ENCODE measurements around the gene MLLT1. TPM values are rescaled to one million over a fixed set of nuclear protein-coding genes. Genes with fewer than 3 reads are reported as not detected.

The MLLT1 gene
- total RNA-seq, 1 experiment from 2014 or later, result 19.6 TPM

DNA sequence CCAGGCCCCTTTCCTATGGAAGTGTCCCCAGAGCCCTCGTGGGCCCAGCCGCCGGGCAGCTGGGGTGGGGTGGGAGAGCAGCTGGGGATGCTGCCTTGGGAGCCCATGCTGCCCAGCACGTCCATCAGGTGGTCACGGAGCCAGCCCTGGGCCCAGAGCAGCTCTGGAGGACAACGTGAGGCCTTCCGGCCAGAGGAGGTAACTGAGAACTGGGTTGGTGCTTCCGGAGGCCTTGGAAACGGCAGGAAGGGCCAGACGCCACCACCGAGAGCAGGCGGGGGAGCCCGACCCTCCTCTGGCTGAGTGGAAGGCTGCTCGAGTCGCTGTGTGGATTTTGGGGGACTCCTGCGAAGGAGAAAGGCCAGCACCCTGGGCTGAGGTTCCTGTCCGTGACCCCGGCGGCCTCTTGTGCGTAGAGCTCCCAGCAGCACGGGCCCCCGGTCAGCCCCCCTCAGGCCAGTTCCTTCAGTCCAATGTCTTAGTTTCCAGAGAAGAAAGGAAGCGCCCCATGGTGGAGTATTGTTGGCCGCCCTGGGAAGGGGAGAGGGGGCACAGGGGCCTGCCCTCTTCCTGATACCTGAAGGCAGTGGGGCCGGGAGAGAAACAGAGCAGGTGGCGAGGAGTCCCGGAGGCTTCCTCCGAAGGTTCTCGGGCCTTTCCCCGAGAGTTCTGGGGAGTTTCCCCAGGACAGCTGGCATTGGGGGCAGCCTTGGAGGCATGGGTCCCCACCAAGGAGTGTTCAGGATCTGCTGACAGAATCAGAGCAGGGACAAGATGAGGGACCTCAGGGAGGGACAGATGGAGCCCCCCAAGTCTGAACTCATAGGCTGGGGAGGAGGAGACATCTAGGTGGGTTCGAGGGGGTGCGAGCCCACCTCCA is 68.8 kb downstream of the MLLT1 start:
- DNase-seq (ENCODE audit: low read depth), result no peak

DNA sequence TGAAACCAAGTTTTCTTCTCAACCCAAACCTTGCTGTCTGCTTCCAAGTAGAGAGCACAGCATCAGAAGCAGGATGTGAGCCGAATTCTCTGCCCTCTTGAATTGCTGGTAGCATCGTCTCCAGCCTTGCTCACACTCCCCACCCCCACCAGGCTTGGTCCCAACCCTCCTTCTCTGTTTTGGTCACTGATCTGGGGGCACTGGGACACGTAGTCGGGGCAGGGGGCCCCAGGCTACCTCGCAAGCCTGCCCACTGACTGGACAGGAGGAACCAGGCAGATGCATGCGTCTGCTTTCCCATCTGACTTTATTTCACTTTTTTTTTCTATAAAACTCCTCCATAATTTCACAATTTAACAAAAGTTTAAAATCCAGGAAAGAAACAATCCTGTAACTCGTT is 69.7 kb downstream of the MLLT1 start:
- no peak for DNase-seq (ENCODE audit: low read depth)

DNA sequence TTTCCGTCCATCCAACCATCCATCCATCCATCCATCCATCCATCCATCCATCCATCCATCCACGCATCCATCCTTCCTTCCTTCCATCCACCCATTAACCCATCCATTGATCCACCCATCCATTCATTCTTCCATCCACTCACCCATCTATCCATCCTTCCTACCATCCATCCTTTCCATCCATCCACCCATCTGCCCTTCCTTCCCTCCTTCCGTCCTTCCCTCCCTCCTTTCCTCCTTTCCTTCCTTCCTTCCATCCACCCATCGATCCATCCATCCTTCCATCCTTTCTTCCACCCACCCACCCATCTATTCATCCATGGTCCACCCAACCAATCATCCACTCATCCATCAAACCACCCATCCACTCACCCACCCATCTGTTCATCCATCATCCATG is 70.1 kb downstream of the MLLT1 start:
- DNase-seq (ENCODE audit: low read depth), result no peak

DNA sequence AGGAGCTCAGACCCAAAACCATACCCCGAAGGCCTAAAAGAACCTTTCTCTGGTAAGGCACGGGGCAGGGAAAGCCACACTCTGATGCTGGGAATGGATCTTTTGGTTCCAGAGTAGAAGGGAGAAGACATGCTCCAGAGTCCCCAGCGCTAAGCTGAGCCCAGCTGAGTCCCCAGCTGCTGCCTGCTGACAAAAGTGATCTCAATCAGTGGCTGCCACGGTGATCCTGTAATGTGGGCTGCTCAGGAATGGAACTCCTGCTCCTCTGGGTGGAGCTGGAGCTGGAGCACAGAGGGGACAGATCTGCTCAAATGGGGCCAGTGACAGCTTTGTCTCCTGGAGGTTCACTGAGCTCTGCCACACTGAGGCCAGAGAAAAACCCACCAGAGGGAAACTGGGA is 70.5 kb downstream of the MLLT1 start:
- no peak for DNase-seq (ENCODE audit: low read depth)

DNA sequence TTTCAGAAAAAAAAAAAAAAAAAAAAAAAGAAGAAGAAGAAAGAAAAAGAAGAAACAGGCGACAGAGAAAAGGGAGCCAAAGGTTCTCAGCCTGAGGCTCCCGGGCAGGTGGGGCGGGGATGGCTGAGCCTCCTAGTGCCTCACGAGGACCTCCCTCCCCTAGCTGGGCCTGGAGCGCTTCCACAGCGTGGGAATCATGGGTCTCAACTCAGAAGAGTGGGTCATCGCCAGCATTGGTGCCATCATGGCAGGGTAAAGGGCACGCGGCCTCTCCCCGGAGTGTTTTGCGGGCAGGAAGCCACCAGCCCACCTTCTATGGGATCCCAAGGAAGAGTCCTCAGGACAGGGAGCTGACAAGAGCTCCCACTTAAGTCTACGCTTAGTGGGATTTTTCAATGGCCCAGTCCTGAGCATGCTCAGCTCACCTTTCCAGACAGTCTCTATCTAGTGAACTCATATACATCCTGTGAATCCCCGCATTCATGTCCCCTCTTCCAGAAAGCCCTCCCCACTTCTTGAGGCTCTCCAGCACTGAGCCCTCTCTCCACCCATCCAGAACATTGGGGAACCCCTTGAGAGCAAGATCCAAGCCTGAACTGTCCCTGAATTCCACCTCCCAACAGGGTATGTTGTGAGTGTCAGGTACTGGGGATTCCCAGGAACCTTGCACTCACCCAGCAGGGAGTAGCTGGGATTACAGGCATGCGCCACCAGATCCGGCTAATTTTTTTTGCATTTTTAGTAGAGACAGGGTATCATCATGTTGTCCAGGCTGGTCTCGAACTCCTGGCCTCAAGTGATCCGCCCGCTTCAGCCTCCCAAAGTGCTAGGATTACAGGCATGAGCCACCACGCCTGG is 74.7 kb downstream of the MLLT1 start:
- no peak for DNase-seq (ENCODE audit: low read depth)

DNA sequence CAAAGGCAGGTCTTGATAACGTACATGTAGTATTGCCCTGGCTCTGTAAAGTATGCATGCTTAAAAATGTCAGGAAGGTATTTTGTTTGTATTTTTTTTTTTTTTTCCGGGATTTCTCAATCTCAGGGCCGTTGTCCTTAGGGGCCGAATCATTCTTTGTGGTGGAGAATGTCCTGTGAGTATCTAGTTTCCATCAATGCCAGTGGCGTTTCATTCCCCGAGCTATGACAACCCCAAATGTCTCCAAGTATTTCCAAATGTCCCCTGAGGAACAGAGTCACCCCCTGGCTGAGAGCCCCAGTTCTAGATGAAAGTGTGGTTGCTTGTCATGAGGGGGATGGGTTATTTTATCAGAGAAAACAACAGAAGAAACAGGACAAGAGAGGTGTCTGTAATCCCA is 75.6 kb downstream of the MLLT1 start:
- DNase-seq (ENCODE audit: low read depth), result peak; percentile 51

DNA sequence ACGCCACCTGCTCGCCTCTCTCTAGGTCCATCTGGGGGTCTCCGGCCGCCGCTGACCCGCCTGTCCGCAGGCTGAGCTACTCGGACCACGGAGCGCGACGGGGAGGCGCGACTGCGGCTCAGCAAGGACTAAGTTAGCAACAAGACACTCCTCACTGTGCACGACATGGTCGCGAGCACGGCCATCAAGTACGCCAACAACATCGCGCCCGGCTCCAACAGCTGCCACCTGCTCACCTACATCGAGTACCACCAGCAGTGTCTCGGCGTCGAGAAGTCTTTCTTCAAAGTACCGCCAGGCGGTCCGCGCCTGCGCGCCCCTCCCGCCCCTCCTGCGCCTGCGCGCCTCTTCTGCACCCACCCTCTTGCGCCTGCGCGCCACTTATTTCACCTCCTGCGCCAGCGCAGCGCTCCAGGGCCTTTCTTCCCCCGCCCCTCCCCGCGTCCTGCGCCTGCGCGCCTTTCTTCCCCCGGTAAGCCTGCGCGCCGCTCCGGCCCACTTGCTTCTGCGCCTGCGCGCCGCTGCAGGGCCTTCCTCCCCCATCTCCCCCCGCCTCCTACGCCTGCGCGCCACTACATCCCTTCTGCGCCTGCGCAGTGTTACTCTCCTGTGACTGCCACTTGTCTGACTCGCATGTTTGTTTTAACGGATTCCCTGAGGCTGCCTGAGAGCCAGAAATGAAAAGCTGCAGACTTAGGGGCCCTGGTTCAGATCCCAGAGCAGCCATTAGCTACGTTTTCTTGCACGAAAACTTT is 80.4 kb downstream of the MLLT1 start:
- DNase-seq (ENCODE audit: low read depth), result peak; percentile 98

DNA sequence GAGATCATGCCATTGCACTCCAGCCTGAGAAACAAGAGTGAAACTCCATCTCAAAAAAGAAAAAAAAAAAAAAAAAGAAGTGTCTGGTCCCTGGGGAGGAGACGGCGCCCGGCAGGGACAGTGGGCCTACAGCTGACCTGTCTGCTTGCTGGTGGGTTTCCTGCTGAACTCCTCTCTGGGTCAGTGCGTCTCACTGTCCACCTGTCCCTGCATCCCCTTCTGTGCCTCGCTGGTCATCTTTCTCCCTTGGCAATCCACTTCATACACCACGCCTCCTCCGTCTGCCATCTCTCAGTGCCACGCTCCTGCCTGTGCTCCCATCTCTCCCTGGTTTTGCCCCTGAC is 80.9 kb downstream of the MLLT1 start:
- no peak for DNase-seq (ENCODE audit: low read depth)

DNA sequence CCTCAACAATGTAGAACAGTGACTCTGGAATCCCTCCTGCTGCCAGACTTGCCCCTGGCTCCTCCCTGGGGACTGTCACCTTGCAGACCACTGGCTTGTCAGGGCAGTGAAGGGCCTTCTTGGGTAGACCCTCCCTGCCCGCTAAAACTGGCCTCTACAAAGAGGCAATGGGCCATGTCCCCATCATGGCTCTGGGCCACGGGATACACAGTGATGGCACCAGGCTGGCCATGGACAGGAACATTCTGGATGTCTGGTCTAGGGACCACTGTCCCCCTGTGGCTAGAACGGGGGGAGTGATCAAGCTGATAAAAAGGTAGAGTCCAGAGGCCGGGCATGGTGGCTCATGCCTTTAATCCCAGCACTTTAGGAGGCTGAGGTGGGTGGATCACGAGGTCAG is 83.4 kb downstream of the MLLT1 start:
- DNase-seq (ENCODE audit: low read depth), result no peak

DNA sequence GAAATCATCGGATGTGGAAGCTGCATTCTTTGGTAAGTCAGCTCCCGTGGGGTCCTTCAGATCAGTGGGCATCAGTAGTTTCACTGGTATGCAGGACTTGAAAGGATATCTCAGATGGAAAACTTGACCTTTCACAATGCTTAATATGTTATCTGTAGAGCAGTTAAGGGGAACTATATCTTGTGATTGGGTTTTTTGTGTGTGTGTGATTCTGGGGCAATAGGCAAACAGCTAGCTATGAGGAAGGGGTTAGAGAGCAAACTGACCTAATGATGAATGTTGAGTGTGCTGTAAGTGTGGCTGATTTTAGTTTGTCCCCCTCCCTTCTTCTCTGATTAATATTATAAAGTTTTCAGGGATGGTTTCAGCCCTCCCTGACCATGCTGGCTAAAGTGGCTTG is 91.0 kb downstream of the MLLT1 start:
- DNase-seq (ENCODE audit: low read depth), result no peak

DNA sequence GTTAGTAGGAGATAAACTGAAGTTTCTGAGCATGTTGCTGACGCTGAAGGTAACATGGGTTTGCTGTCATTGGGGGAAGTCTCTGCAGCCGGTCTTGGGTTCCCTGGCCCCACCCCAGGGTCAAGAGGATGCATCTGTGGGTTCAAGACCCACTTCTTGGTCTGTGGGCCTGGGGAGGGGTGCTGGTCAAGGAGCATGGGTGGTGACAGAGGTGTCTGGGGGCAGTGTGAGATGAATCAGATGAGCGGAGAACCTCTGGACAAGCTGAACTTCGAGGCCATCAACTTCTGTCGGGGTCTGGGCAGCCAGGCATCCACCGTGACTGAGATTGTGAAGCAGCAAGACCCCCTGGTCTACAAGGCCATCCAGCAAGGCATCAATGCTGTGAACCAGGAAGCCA is 92.4 kb downstream of the MLLT1 start:
- no peak for DNase-seq (ENCODE audit: low read depth)

DNA sequence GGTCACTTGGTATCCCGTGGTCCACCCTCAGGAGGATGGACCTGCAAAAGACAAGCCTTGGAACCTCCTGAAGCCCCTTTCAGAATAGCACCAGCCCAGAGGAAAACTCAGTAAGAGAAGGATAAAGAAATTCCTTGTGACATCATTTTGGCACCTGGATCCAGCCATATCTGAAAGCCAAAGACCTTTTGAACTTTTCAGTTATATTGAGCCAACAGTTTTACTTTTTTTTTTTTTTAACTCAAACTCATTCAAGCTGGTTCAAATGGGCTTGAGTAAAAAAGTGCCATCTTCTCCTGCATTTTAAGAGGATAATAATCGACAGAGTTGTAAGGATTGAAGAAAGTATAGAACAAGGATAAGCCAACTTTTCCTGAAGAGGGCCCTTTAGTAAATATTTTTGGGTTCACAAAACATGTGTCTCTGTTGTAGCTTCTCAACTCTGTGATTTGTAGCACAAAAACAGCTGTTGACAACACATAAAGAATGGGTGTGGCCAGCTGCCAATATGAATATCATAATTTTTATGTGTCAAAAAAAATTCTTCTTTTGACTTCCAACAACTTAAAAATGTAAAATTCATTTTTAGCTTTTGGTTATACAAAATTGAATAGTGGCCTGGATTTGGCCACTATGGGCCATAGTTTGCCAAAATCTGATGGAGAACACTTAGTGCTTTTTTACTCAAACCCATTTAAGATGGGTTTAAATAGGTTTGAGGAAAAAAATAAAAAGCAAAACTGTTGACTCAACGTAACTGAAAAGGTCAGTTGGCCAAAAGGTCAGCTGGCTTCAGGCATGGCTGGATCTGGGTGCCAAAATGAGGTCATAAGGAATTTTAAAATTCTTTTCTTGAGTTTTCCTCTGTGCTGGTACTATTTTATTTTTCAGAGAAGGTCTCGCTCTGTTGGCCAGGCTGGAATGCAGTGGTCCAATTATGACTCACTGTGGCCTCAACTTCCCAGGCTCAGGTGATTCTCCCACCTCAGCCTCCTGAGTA is 93.6 kb downstream of the MLLT1 start:
- DNase-seq (ENCODE audit: low read depth), result no peak

DNA sequence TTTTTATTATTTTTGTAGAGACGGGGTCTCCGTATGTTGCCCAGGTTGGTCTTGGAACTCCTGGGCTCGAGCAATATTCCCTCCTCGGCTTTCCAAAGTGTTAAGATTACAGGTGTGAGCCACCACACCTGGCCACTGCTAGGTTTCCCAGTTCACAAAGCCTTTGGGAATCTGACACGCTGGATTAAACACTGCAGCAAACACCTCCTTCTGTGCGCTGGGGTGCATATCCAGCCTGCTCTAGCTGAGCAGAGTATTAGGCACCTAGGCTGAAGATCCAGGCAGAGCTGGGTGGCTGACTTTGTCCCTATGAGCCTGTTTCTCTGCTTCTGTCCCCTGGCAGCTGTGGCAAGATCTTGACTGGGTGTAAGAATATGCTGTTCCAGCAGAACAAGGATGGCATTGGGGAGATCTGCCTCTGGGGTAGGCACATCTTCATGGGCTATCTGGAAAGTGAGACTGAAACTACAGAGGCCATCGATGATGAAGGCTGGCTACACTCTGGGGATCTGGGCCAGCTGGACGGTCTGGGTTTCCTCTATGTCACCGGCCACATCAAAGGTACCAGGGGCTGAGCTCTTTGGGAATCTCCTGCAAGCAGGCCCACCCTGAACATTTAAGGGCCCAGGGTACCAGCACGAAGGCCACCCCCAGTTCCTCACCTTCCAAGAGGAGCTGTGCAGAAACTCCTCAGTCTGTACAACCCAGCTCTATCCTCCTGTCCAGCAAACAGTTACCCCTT is 94.5 kb downstream of the MLLT1 start:
- DNase-seq (ENCODE audit: low read depth), result no peak

DNA sequence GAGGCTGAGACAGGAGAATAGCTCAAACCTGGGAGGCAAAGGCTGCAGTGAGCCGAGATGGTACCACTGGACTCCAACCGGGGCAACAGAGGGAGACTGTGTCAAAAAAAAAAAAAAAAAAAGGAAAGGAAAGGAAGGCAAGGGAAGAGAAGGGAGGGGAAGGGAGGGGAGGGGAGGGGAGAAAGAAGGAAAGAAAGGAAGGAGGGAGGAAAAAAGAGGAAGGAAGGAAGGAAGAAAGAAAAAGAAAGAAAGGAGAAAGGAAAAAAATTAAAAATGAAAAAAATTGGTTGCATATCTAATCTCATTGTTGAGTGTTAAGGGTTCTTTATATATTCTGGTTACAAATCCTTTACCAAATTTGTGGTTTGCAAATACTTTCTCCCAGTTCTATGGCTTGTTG is 98.7 kb downstream of the MLLT1 start:
- no peak for DNase-seq (ENCODE audit: low read depth)

DNA sequence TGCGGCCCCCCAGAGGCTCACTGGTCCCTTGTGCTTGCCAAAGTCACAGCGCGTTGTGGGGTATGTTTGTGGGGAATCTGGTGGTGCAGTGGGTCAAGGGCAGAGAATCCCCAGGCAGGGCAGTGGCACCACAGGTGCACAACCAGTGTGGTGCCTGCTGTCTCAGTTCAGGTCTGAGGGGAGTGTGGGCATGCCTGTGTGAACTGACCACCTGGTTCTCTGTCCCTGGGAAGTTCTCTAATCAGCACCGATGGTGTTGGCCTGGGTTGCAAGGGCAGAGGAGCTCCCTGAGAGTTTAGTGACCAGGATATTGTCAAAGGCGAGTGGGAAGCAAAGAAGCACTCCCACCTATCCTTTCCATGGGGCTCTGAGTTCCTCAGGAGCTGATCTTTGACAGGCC is 106.6 kb downstream of the MLLT1 start:
- DNase-seq (ENCODE audit: low read depth), result no peak

DNA sequence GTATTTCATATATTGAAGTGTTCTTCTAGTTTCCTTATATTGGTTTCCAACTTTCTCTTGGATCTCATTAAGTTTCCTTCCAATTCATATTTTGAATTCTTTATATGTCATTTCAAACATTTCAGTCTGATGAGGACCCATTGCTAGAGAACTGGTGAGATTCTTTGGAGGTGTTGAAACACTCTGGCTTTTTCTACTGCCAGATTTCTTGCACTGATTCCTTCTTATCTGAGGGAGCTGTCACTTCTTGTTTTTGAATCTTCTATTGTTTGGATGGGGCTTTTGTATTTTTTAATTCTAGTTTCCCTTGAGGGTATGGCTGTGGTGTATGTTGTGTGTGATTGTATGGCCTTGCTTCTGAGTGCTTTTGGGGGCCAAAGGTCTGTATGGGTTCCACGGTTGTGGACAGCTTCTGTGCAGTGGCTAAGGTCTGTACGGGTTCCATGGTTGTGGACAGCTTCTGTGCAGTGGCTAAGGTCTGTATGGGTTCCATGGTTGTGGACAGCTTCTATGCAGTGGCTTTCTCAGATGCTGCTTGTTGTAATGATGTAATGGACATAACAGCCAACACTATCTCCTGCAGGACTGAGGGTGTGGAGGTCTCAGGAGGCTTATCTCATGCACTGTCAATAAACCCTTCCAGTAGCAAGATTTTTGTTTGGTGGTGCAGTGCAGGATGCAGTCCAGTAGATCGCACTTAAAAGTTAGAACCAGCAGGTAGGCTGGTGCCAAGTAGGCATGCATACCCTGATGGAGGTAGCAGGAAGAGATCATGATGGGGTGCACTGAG is 107.5 kb downstream of the MLLT1 start:
- no peak for DNase-seq (ENCODE audit: low read depth)

DNA sequence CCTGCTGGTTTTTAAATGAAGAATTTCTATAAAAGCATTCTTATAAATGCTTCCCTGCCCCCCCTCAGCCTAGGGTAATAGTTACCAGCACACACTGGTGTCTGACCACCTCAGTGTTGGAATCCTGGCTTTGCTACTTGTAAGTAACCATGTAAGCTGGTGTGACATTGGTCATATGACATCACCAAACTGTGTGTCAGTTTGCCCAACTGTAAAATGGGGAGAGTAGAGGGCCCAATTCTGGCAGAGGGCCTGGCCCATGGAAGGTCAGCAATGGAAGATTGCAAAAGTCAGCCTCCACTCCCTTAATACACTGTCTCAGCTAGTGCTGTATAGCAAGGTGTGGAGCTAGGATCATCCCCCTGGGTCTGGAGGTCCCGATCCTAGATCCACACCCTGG is 112.7 kb downstream of the MLLT1 start:
- DNase-seq (ENCODE audit: low read depth), result no peak

DNA sequence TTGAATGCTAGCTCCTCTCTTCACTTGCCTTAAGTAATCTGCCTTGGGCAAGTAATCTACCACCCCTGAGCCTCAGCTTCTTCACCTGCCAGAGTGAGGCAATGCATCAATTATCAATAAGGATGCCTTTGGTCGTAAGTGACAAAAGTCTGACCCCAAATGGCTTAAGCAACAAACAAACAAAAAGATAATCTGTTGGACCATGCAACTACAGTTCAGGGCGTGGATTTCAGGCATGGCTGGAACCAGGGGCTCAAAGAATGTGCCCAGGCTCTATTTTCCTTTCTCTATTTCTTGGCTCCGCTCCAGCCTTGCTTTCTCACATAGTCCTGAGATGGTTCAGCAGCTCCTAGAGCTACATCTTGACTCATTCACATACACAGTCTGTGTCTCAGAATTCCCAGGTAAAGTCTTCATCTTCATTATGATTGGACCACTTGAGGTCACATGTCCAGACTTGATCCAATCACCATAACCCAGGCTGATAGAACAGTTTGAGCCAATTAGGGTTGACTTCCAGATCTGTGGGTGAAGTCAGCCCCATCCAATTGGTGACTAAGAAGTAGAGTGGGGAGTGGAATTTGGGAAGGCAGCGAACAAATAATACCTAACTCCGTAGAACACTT is 114.8 kb downstream of the MLLT1 start:
- DNase-seq (ENCODE audit: low read depth), result no peak

DNA sequence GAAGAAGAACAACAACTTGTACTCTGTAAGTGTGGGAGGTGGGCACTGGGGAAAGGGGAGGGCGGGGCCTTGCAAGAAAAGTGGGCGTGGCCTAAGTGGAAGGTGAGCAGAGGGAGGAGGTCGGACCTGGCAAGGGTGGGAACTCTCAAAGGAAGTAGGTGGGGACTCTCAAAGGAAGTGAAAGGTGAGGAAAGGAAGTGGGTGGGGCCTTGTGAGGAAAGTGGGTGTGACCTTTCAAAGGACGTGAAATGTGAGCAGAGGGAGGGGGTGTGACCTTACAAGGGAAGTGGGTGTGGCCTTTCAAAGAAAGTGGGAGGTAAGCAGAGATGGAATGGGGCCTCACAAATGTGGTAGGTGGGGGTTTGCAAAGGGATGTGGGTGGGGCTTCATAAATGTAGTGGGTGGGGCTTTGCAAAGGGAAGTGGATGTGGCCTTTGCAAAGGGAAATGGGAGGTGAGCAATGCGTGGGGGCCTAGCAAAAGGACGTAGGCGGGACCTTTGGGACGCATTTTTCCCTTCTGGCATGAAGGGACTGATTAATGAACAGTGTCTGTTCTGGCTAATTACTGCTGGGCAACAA is 118.4 kb downstream of the MLLT1 start:
- DNase-seq (ENCODE audit: low read depth), result no peak
